GM21390 (cell line): Measurements from ENCODE around the gene REC8.
A peak's percentile ranks its signal among the peaks of the same experiment; 100 is the strongest.
"Not testable (repeated sequence)": the region's sequence is repeated elsewhere in the genome, so short reads cannot be mapped to it uniquely, and the experiment has no call there.

ENCODE experiments used
- ATAC-seq: cut with Tn5 transposase; IDR thresholded peaks from one replicate; pipeline ENCODE4 v1.9.1; 2021; ENCODE audit not compliant: unreplicated experiment

REC8 gene

GRCh38 chr14:24203249-24203886, 31.5 kb downstream of the REC8 start:
- not testable (repeated sequence) for ATAC-seq

GRCh38 chr14:24204163-24205146, 32.6 kb downstream of the REC8 start:
- no peak for ATAC-seq

- no peak for ATAC-seq
Measured at GRCh38 chr14:24206260-24207103, 34.6 kb downstream of the REC8 start.

- no peak for ATAC-seq
Measured at GRCh38 chr14:24207104-24207551, 35.2 kb downstream of the REC8 start.

- ATAC-seq, result no peak
Measured at GRCh38 chr14:24207625-24208024, 35.7 kb downstream of the REC8 start.

- ATAC-seq, result no peak
Measured at GRCh38 chr14:24211311-24211710, 39.4 kb downstream of the REC8 start.

GRCh38 chr14:24212924-24213865, 41.3 kb downstream of the REC8 start, which contains the start of gene CHMP4A:
Gene CHMP4A, minus strand, starts transcription at chr14:24213488. Its CDS starts 49 bp downstream, at chr14:24213439.
- peak; percentile 78 for ATAC-seq

- ATAC-seq, result no peak
Measured at GRCh38 chr14:24213866-24214662, 42.2 kb downstream of the REC8 start.

- peak; percentile 62 for ATAC-seq
Measured at GRCh38 chr14:24215495-24216344, 43.8 kb downstream of the REC8 start, which contains the start of gene MDP1. Gene MDP1, minus strand, starts transcription at chr14:24216066. Its CDS starts 111 bp downstream, at chr14:24215955.

GRCh38 chr14:24216345-24216699, 44.4 kb downstream of the REC8 start:
- no peak for ATAC-seq

GRCh38 chr14:24216876-24217275, 45.0 kb downstream of the REC8 start:
- ATAC-seq, result not testable (repeated sequence)

GRCh38 chr14:24219080-24219479, 47.2 kb downstream of the REC8 start:
- no peak for ATAC-seq

- no peak for ATAC-seq
Measured at GRCh38 chr14:24219521-24219920, 47.6 kb downstream of the REC8 start.

GRCh38 chr14:24222987-24223386, 51.1 kb downstream of the REC8 start:
- not testable (repeated sequence) for ATAC-seq

- ATAC-seq, result no peak
Measured at GRCh38 chr14:24224618-24225071, 52.8 kb downstream of the REC8 start.

- ATAC-seq, result no peak
Measured at GRCh38 chr14:24226473-24226872, 54.6 kb downstream of the REC8 start.

- no peak for ATAC-seq
Measured at GRCh38 chr14:24228902-24229301, 57.0 kb downstream of the REC8 start.
